Ishikawa (cell line): ENCODE results near the gene PLA1A.

ENCODE experiments used
- CEBPB ChIP-seq: IDR thresholded peaks from 2 replicates; pipeline ENCODE4 v1.6.1; 2012
- CREB1 ChIP-seq: IDR thresholded peaks from 2 replicates; pipeline ENCODE4 v1.6.1; 2012; ENCODE audit warnings: low read depth
- EGR1 ChIP-seq: IDR thresholded peaks from 2 replicates; pipeline ENCODE4 v1.6.1; 2012
- EP300 ChIP-seq: IDR thresholded peaks from 2 replicates; pipeline ENCODE4 v1.6.1; 2012; ENCODE audit warnings: borderline replicate concordance
- FOXM1 ChIP-seq: IDR thresholded peaks from 2 replicates; pipeline ENCODE4 v1.6.1; 2012; ENCODE audit warnings: low read depth, borderline replicate concordance
- MAX ChIP-seq: IDR thresholded peaks from 2 replicates; pipeline ENCODE4 v1.6.1; 2012
- NFIC ChIP-seq: IDR thresholded peaks from 2 replicates; pipeline ENCODE4 v1.6.1; 2012
- RAD21 ChIP-seq: IDR thresholded peaks from 2 replicates; pipeline ENCODE4 v1.6.1; 2012; ENCODE audit warnings: low read depth
- REST ChIP-seq: IDR thresholded peaks from 2 replicates; pipeline ENCODE4 v1.6.1; 2012; ENCODE audit warnings: low read depth, mild to moderate bottlenecking
- TAF1 ChIP-seq: IDR thresholded peaks from 2 replicates; pipeline ENCODE4 v1.6.1; 2012; ENCODE audit warnings: low read depth, mild to moderate bottlenecking
- TCF12 ChIP-seq: IDR thresholded peaks from 2 replicates; pipeline ENCODE4 v1.6.1; 2012; ENCODE audit warnings: low read depth
- TEAD4 ChIP-seq: IDR thresholded peaks from 2 replicates; pipeline ENCODE4 v1.6.1; 2012
- YY1 ChIP-seq: IDR thresholded peaks from 2 replicates; pipeline ENCODE4 v1.6.1; 2012; ENCODE audit warnings: low read depth
- ZBTB7A ChIP-seq: IDR thresholded peaks from 2 replicates; pipeline ENCODE4 v1.6.1; 2012; ENCODE audit warnings: low read depth
- TF ChIP-seq, protein P1 (sequence below): IDR thresholded peaks from 2 replicates; pipeline ENCODE4 v1.6.1; 2012

The PLA1A gene

GRCh38 chr3:119595639-119596334 lies 1.9 kb upstream of the PLA1A start:
- TF ChIP-seq TEAD4 (no peak), NFIC (no peak), TAF1 (no peak), ZBTB7A (no peak)

GRCh38 chr3:119596398-119596797 lies 1.3 kb upstream of the PLA1A start:
- no peak for TF ChIP-seq CEBPB
- TF ChIP-seq MAX, result no peak
- no peak for TF ChIP-seq YY1
- no peak for TF ChIP-seq CREB1
- TF ChIP-seq TAF1, result no peak
- no peak for TF ChIP-seq RAD21
- no peak for TF ChIP-seq FOXM1
- TF ChIP-seq EP300, result no peak
- no peak for TF ChIP-seq TEAD4
- no peak for TF ChIP-seq NFIC
- no peak for TF ChIP-seq TCF12
- no peak for TF ChIP-seq ZBTB7A
- TF ChIP-seq, protein P1, sequence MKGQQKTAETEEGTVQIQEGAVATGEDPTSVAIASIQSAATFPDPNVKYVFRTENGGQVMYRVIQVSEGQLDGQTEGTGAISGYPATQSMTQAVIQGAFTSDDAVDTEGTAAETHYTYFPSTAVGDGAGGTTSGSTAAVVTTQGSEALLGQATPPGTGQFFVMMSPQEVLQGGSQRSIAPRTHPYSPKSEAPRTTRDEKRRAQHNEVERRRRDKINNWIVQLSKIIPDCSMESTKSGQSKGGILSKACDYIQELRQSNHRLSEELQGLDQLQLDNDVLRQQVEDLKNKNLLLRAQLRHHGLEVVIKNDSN, result no peak
- no peak for TF ChIP-seq REST
- TF ChIP-seq EGR1, result no peak

DNA sequence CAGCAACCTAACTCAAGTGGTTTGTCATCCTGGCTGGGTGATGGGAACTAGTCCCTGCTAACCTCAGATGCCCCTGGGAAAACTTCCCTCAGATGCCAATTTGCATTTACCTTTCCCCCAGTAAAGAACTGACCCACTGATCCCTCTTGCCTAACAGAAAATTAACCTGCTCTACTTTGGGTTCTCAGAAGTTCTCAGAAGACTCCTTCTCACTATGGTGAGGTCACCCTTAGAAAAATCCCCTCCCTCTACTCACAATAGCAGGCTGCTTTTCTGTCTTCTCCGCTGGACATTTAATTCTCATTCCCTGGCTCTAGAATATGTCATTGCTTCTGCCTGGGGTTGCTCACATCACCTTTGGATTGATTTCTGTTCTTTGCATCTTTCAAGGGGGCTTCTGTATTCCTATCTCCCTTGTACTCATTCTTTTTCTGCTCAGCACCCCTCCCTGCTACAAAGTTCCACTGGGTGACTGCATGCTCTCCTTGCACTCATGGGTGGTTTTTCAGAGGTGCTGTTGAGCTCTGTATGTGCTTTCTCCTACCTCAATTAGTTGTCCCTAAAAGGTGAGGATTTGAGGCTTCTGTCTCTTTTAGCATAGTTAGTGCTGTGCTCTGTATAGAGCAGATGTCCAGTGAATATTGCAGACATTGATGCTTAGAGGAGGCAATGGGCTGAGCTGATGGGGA lies 869 bp downstream of the PLA1A start:
- TF ChIP-seq NFIC (no peak), YY1 (no peak), TAF1 (no peak), TCF12 (no peak), ZBTB7A (no peak), CREB1 (no peak), REST (no peak), EGR1 (no peak)
- TF ChIP-seq, protein P1, result no peak

GRCh38 chr3:119599558-119600174 lies 2.0 kb downstream of the PLA1A start:
- no peak for TF ChIP-seq RAD21
- TF ChIP-seq YY1, result no peak
- TF ChIP-seq EP300, result no peak
- no peak for TF ChIP-seq TAF1
- TF ChIP-seq TCF12, result no peak
- no peak for TF ChIP-seq REST
- TF ChIP-seq MAX, result no peak
- TF ChIP-seq EGR1, result no peak
- no peak for TF ChIP-seq ZBTB7A
- no peak for TF ChIP-seq FOXM1
